Measurements from ENCODE around the gene STEAP4.

Gene STEAP4

GRCh38 chr7:88314061-88314491 is 7.4 kb upstream of the STEAP4 start:
- DNase-seq (ENCODE audit: extremely low read depth, low read depth), result no peak
- no peak for TF ChIP-seq CTCF (IDR thresholded peaks at IDR 0.05; ENCODE audit: low read depth, low read length)

- peak; percentile 4 for DNase-seq (ENCODE audit: extremely low read depth, low read depth)
- no peak for TF ChIP-seq CTCF (IDR thresholded peaks at IDR 0.05; ENCODE audit: low read depth, low read length)
Measured at GRCh38 chr7:88312061-88312663, 5.5 kb upstream of the STEAP4 start.

- TF ChIP-seq CTCF (IDR thresholded peaks at IDR 0.05; ENCODE audit: low read depth, low read length), result no peak
- no peak for DNase-seq (ENCODE audit: extremely low read depth, low read depth)
Measured at GRCh38 chr7:88311675-88312036, 5.0 kb upstream of the STEAP4 start.

GRCh38 chr7:88310956-88311674 is 4.4 kb upstream of the STEAP4 start:
- TF ChIP-seq CTCF (IDR thresholded peaks at IDR 0.05; ENCODE audit: low read depth, low read length), result no peak

GRCh38 chr7:88309819-88310218 is 3.1 kb upstream of the STEAP4 start:
- TF ChIP-seq CTCF (IDR thresholded peaks at IDR 0.05; ENCODE audit: low read depth, low read length), result no peak
- no peak for DNase-seq (ENCODE audit: extremely low read depth, low read depth)

More at GRCh38 chr7:88310956-88311674, 4.4 kb upstream of the STEAP4 start:
- DNase-seq (ENCODE audit: extremely low read depth, low read depth), result no peak

GRCh38 chr7:88307823-88308222 is 1.1 kb upstream of the STEAP4 start:
- no peak for TF ChIP-seq CTCF (IDR thresholded peaks at IDR 0.05; ENCODE audit: low read depth, low read length)
- DNase-seq (ENCODE audit: extremely low read depth, low read depth), result no peak

- DNase-seq (ENCODE audit: extremely low read depth, low read depth), result no peak
- no peak for TF ChIP-seq CTCF (IDR thresholded peaks at IDR 0.05; ENCODE audit: low read depth, low read length)
Measured at GRCh38 chr7:88307412-88307811, 718 bp upstream of the STEAP4 start.
